SK-N-SH (cell line): ENCODE results near the gene PKN2.

Experiments
- CTCF ChIP-seq: fragments of 200-600 bp; sonication (generic); IDR thresholded peaks from 2 replicates; pipeline ENCODE4 v1.6.1; 2017; ENCODE audit warnings: antibody characterized with exemption, mild to moderate bottlenecking, moderate library complexity
- EP300 ChIP-seq, 2 experiments: IDR thresholded peaks; 2 replicates each; pipeline versions ENCODE4 v1.4.0 to v1.6.1; 2012; ENCODE audit warnings: borderline replicate concordance in 1 of 2, low read depth in 1 of 2, low read length in 1 of 2
- FOXM1 ChIP-seq: IDR thresholded peaks from 2 replicates; pipeline ENCODE4 v1.4.0; 2012; ENCODE audit warnings: low read depth, mild to moderate bottlenecking
- MAX ChIP-seq: IDR thresholded peaks from 2 replicates; pipeline ENCODE4 v1.4.0; 2012; ENCODE audit warnings: low read depth
- NFIC ChIP-seq: IDR thresholded peaks from 2 replicates; pipeline ENCODE4 v1.4.0; 2012; ENCODE audit warnings: borderline replicate concordance
- PBX3 ChIP-seq: IDR thresholded peaks from 2 replicates; pipeline ENCODE4; 2012
- TAF1 ChIP-seq: IDR thresholded peaks from 2 replicates; pipeline ENCODE4 v1.6.1; 2012; ENCODE audit warnings: low read depth, mild to moderate bottlenecking, low read length, moderate library complexity, borderline replicate concordance

- TF ChIP-seq NFIC (no peak), EP300 (IDR thresholded peaks at IDR 0.05; ENCODE audit: borderline replicate concordance in 1 of 2, low read depth in 1 of 2, low read length in 1 of 2) (no peak), TAF1 (no peak), CTCF (no peak), FOXM1 (no peak), MAX (no peak), PBX3 (no peak)
These were observed 14.7 kb downstream of the PKN2 start for GRCh38 chr1:88698764-88699163.
